ENCODE data around the gene SLC51B.

SLC51B gene

GRCh38 chr15:65029736-65030208 lies 15.4 kb upstream of the SLC51B start:
- no peak for DNase-seq (ENCODE audit: low read depth)
- peak overlapping the region; percentile 88 for H3K4me3 ChIP-seq (ENCODE audit: low read depth, low read length)
- no peak for TF ChIP-seq CTCF (IDR thresholded peaks at IDR 0.05; ENCODE audit: control insufficient read depth, extremely low read depth, insufficient read depth)

GRCh38 chr15:65032801-65033537 lies 12.2 kb upstream of the SLC51B start:
- peak; percentile 74 for DNase-seq (ENCODE audit: low read depth)
- no peak overlapping the region for H3K4me3 ChIP-seq (ENCODE audit: low read depth, low read length)
- peak; percentile 76 for TF ChIP-seq CTCF (IDR thresholded peaks at IDR 0.05; ENCODE audit: control insufficient read depth, extremely low read depth, insufficient read depth)

DNA sequence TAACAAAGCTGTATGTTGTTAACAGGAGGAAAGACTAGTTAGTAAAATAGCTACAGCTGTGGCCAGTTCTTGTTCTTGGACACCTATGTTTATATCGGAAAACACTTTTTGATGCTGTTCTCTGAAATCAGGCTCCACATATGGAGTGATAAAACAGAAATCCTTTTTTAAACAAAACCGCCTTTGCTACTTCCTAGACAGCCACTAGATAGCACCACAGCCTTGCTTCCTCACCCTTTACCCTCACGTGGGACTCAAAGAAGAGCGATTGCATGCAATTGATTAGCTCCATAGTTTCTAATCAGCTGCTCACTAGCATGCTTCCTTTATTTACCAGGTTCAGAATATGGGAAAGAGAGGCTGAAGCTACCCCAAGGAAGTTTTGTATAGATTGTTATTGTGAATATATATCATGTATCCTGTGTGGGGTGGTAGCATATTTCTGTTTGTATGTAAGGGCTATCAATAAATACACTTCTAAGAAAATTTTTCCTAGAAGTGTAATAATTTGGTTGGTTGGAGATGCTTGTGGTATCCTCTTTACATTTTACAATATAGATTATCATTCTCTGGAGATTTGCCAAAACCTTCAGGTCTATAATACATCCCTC lies 11.4 kb upstream of the SLC51B start:
- TF ChIP-seq CTCF (IDR thresholded peaks at IDR 0.05; ENCODE audit: control insufficient read depth, extremely low read depth, insufficient read depth): peak; percentile 56
- H3K4me3 ChIP-seq (ENCODE audit: low read depth, low read length): no peak overlapping the region
- no peak for DNase-seq (ENCODE audit: low read depth)

DNA sequence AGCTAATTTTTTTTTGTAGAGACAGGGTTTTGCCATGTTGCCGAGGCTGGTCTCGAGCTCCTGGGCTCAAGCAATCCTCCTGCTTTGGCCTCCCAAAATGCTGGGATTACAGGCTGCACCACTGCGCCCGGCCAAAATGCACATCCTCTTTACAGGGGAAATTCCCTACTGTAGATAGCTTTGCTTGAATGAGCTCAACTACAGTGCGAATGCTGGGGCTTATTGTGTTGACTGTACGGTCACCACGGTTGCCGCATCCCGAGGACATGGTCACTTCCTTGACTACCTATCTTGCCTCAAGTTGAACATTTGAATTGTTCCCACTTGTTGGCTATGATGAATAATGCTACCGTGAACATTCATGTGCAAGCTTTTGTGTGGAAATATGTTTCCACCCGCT lies 10.5 kb upstream of the SLC51B start:
- DNase-seq (ENCODE audit: low read depth): no peak
- TF ChIP-seq CTCF (IDR thresholded peaks at IDR 0.05; ENCODE audit: control insufficient read depth, extremely low read depth, insufficient read depth): no peak
- no peak overlapping the region for H3K4me3 ChIP-seq (ENCODE audit: low read depth, low read length)

DNA sequence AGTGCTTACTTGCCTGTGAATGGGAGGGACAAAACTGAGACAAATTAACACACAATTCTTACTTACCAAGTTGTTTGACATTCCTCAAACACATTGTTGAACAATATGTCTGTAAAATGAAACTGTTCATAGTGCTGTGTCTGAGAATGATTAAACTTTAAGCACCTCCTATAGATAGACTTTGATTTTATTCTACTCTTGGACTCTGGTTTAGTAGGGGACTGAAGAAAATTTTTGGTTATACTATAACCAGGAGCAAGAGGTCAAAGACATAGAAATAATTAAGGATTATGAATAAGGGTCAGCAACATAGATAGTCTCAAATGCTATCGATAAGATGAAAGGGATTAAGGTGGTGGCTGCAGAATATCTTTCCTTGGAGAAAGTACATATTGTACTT lies 7.9 kb upstream of the SLC51B start:
- TF ChIP-seq CTCF (IDR thresholded peaks at IDR 0.05; ENCODE audit: control insufficient read depth, extremely low read depth, insufficient read depth): no peak
- DNase-seq (ENCODE audit: low read depth): no peak
- H3K4me3 ChIP-seq (ENCODE audit: low read depth, low read length): no peak overlapping the region

DNA sequence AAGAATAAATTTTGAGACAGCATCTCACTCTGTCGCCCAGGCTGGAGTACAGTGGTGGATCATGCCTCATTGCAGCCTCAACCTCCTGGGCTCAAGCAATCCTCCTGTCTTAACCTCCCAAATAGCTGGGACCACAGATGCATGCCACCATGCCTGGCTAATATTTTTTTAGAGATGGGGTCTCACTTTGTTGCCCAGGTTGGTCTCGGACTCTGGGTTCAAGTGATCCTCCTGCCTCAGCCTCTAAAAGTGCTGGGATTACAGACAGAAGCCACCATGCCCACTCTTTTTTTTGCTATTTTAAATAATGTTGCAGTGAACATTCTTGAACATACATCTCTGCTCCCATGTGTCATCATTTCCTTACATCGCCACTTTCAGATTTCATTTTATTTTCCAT lies 6.8 kb upstream of the SLC51B start:
- no peak for TF ChIP-seq CTCF (IDR thresholded peaks at IDR 0.05; ENCODE audit: control insufficient read depth, extremely low read depth, insufficient read depth)

More for the DNA sequence above, 6.8 kb upstream of the SLC51B start:
- no peak for DNase-seq (ENCODE audit: low read depth)
- no peak overlapping the region for H3K4me3 ChIP-seq (ENCODE audit: low read depth, low read length)
